Measurements from ENCODE around the gene GSG1.
"Not testable (repeated sequence)": the region's sequence is repeated elsewhere in the genome, so short reads cannot be mapped to it uniquely, and the experiment has no call there.

Gene GSG1

GRCh38 chr12:13087766-13088165 is 15.7 kb downstream of the GSG1 start:
- DNase-seq = no peak

- no peak for DNase-seq
Observed at GRCh38 chr12:13085968-13086686, 17.3 kb downstream of the GSG1 start.

- no peak for DNase-seq
Observed at GRCh38 chr12:13084898-13085640, 18.4 kb downstream of the GSG1 start.

- not testable (repeated sequence) for DNase-seq
Observed at GRCh38 chr12:13083638-13084037, 19.8 kb downstream of the GSG1 start.

GRCh38 chr12:13082861-13083260 is 20.6 kb downstream of the GSG1 start:
- no peak for DNase-seq

GRCh38 chr12:13080266-13080665 is 23.2 kb downstream of the GSG1 start:
- DNase-seq = no peak

- no peak for DNase-seq
Observed at GRCh38 chr12:13079440-13079906, 24.0 kb downstream of the GSG1 start.

GRCh38 chr12:13075786-13076570 is 27.5 kb downstream of the GSG1 start:
- no peak for DNase-seq

GRCh38 chr12:13075118-13075480 is 28.4 kb downstream of the GSG1 start:
- DNase-seq = no peak

- DNase-seq = no peak
Observed at GRCh38 chr12:13074396-13075117, 28.9 kb downstream of the GSG1 start.

GRCh38 chr12:13073173-13073572 is 30.3 kb downstream of the GSG1 start:
- DNase-seq = no peak

GRCh38 chr12:13071305-13072280 is 31.9 kb downstream of the GSG1 start:
- no peak for DNase-seq

- no peak for DNase-seq
Observed at GRCh38 chr12:13069380-13069779, 34.1 kb downstream of the GSG1 start.

GRCh38 chr12:13067322-13067721 is 36.1 kb downstream of the GSG1 start:
- no peak for DNase-seq

- DNase-seq = no peak
Observed at GRCh38 chr12:13066459-13066858, 37.0 kb downstream of the GSG1 start.

GRCh38 chr12:13066014-13066413 is 37.5 kb downstream of the GSG1 start:
- no peak for DNase-seq

GRCh38 chr12:13062669-13063068 is 40.8 kb downstream of the GSG1 start:
- DNase-seq = no peak

GRCh38 chr12:13061377-13061776 is 42.1 kb downstream of the GSG1 start:
- DNase-seq = no peak

GRCh38 chr12:13060581-13060980 is 42.9 kb downstream of the GSG1 start:
- DNase-seq = no peak

GRCh38 chr12:13053617-13054016 is 49.9 kb downstream of the GSG1 start:
- DNase-seq = not testable (repeated sequence)

- DNase-seq = no peak
Observed at GRCh38 chr12:13052421-13052820, 51.0 kb downstream of the GSG1 start.

GRCh38 chr12:13049816-13050215 is 53.7 kb downstream of the GSG1 start:
- DNase-seq = no peak
